Measurements from ENCODE around the gene SLC7A10.

GRCh38 chr19:33268162-33268991 is 42.7 kb upstream of the SLC7A10 start:
- TF ChIP-seq CTCF (IDR thresholded peaks at IDR 0.05), result no peak
- TF ChIP-seq POLR2A (IDR thresholded peaks at IDR 0.05), result no peak

All from testis (tissue), 2 donors.